ENCODE measurements around the gene STUM.

GRCh38 chr1:226643177-226643576 is 94.6 kb downstream of the STUM start:
- TF ChIP-seq CTCF (conservative IDR thresholded peaks at IDR 0.05 in 1 of 2, IDR thresholded peaks at IDR 0.05 in 1 of 2; ENCODE audit: extremely low read depth in 1 of 2, insufficient read depth in 1 of 2, low read depth in 1 of 2, low read length in 2 of 2) (no peak), EZH2 (IDR thresholded peaks at IDR 0.05; ENCODE audit: borderline replicate concordance, low read length) (no peak)
